H9 (cell line): ENCODE data around the gene TOPORS. TPM values are rescaled to one million over a fixed set of nuclear protein-coding genes. Genes with fewer than 3 reads are reported as not detected.

Source experiments
- DNase-seq: peaks from one replicate; pipeline ENCODE4 v3.0.0-alpha.2; 2017
- H2AFZ ChIP-seq: one replicate; pipeline ENCODE4 v1.6.1; 2013; ENCODE audit warnings: mild to moderate bottlenecking, low read length, control low read depth, moderate library complexity
- H2AK5ac ChIP-seq: 2 replicates; pipeline ENCODE4 v1.6.1; 2013; ENCODE audit warnings: low read length, control low read depth, mixed read lengths; ENCODE audit not compliant: insufficient read length
- H2BK120ac ChIP-seq: one replicate; pipeline ENCODE4 v1.6.1; 2013; ENCODE audit warnings: low read depth, mild to moderate bottlenecking, low read length, control low read depth, inconsistent platforms; ENCODE audit not compliant: poor library complexity, severe bottlenecking
- H2BK12ac ChIP-seq: 2 replicates; pipeline ENCODE4 v1.6.1; 2013; ENCODE audit warnings: low read length, control low read depth, mixed read lengths, low read depth; ENCODE audit not compliant: insufficient read length
- H2BK15ac ChIP-seq: 2 replicates; pipeline ENCODE4 v1.6.1; 2013; ENCODE audit warnings: low read depth, low read length, control low read depth
- H2BK20ac ChIP-seq: one replicate; pipeline ENCODE4 v1.6.1; 2013; ENCODE audit warnings: low read depth, mild to moderate bottlenecking, low read length, control low read depth, inconsistent platforms; ENCODE audit not compliant: poor library complexity, severe bottlenecking
- H2BK5ac ChIP-seq: 2 replicates; pipeline ENCODE4 v1.6.1; 2013; ENCODE audit warnings: low read length, control low read depth, mixed read lengths; ENCODE audit not compliant: insufficient read length
- H3K14ac ChIP-seq: 2 replicates; pipeline ENCODE4 v1.6.1; 2013; ENCODE audit warnings: low read length, control low read depth; ENCODE audit not compliant: insufficient read depth
- H3K18ac ChIP-seq: 2 replicates; pipeline ENCODE4 v1.6.1; 2013; ENCODE audit warnings: low read depth, mild to moderate bottlenecking, mixed read lengths, low read length, control low read depth; ENCODE audit not compliant: insufficient read length
- H3K23ac ChIP-seq: 2 replicates; pipeline ENCODE4 v1.6.1; 2013; ENCODE audit warnings: low read length, control low read depth, mixed read lengths, low read depth; ENCODE audit not compliant: insufficient read length
- H3K23me2 ChIP-seq: 2 replicates; pipeline ENCODE4 v1.6.1; 2013; ENCODE audit warnings: low read depth, mild to moderate bottlenecking, mixed read lengths, low read length, control low read depth; ENCODE audit not compliant: insufficient read length, poor library complexity, severe bottlenecking
- H3K27ac ChIP-seq: 2 replicates; pipeline ENCODE4 v1.5.1; 2013; ENCODE audit warnings: low read length, control low read depth, mixed read lengths, low read depth; ENCODE audit not compliant: insufficient read length
- H3K27me3 ChIP-seq: 2 replicates; pipeline ENCODE4 v1.6.1; 2013; ENCODE audit warnings: low read length, control low read depth, inconsistent platforms; ENCODE audit not compliant: insufficient read depth
- H3K4ac ChIP-seq: 2 replicates; pipeline ENCODE4 v1.6.1; 2013; ENCODE audit warnings: low read depth, mild to moderate bottlenecking, control low read depth, inconsistent platforms, low read length, moderate library complexity
- H3K4me1 ChIP-seq: 2 replicates; pipeline ENCODE4 v1.6.1; 2013; ENCODE audit warnings: low read length, control low read depth, inconsistent platforms; ENCODE audit not compliant: insufficient read depth
- H3K4me2 ChIP-seq: 2 replicates; pipeline ENCODE4 v1.6.1; 2013; ENCODE audit warnings: low read length, control low read depth, mixed read lengths; ENCODE audit not compliant: insufficient read length, insufficient read depth
- H3K56ac ChIP-seq: 2 replicates; pipeline ENCODE4 v1.6.1; 2013; ENCODE audit warnings: low read depth, mild to moderate bottlenecking, mixed read lengths, low read length, control low read depth; ENCODE audit not compliant: insufficient read length
- H3K79me1 ChIP-seq: 2 replicates; pipeline ENCODE4 v1.6.1; 2013; ENCODE audit warnings: low read depth, mild to moderate bottlenecking, moderate library complexity, low read length, control low read depth, inconsistent platforms; ENCODE audit not compliant: insufficient read depth, poor library complexity, severe bottlenecking
- H3K79me2 ChIP-seq: 2 replicates; pipeline ENCODE4 v1.6.1; 2013; ENCODE audit warnings: low read length, control low read depth, inconsistent platforms; ENCODE audit not compliant: insufficient read depth
- H3K9ac ChIP-seq: 2 replicates; pipeline ENCODE4 v1.6.1; 2013; ENCODE audit warnings: low read length, control low read depth, mixed read lengths; ENCODE audit not compliant: insufficient read length; ENCODE audit errors: extremely low read depth
- H3K9me3 ChIP-seq: one replicate; pipeline ENCODE4 v1.6.1; 2013; ENCODE audit warnings: low read depth, low read length, inconsistent platforms; ENCODE audit not compliant: control insufficient read depth
- H3T11ph ChIP-seq: one replicate; pipeline ENCODE4 v1.6.1; 2013; ENCODE audit warnings: mild to moderate bottlenecking, low read length, control low read depth, inconsistent platforms
- H4K20me1 ChIP-seq: one replicate; pipeline ENCODE4 v1.6.1; 2013; ENCODE audit not compliant: control insufficient read depth, insufficient read length, insufficient read depth
- H4K5ac ChIP-seq: 2 replicates; pipeline ENCODE4 v1.6.1; 2013; ENCODE audit warnings: low read depth, mild to moderate bottlenecking, mixed read lengths, low read length, control low read depth; ENCODE audit not compliant: insufficient read length
- H4K8ac ChIP-seq: replicated peaks from 2 replicates; pipeline ENCODE4 v1.6.1; 2013; ENCODE audit warnings: low read length, control low read depth, mixed read lengths, low read depth; ENCODE audit not compliant: insufficient read length
- H4K91ac ChIP-seq: 2 replicates; pipeline ENCODE4 v1.6.1; 2013; ENCODE audit warnings: low read depth, mild to moderate bottlenecking, moderate library complexity, mixed read lengths, low read length, control low read depth; ENCODE audit not compliant: insufficient read length
- H3K27ac Mint-ChIP-seq, 3 experiments: 2 replicates in 2 of 3; 3 replicates in 1 of 3; pipeline ENCODE4 v1.8.0; 2020 to 2021; ENCODE audit warnings: mixed read lengths in 3 of 3, mild to moderate bottlenecking in 1 of 3, moderate library complexity in 1 of 3
- H3K27me3 Mint-ChIP-seq: 2 replicates; pipeline ENCODE4 v1.8.0; 2021; ENCODE audit warnings: low read depth, mild to moderate bottlenecking, moderate library complexity, mixed read lengths
- H3K36me3 Mint-ChIP-seq, 3 experiments: 2 replicates in 2 of 3; 3 replicates in 1 of 3; pipeline ENCODE4 v1.8.0; 2020 to 2021; ENCODE audit warnings: low read depth in 3 of 3, mixed read lengths in 3 of 3; ENCODE audit not compliant: insufficient read depth in 1 of 3
- H3K4me1 Mint-ChIP-seq, 2 experiments: 2 replicates each; pipeline ENCODE4 v1.8.0; 2020; ENCODE audit warnings: mixed read lengths in 2 of 2
- H3K4me3 Mint-ChIP-seq, 2 experiments: 2 replicates in 1 of 2; 3 replicates in 1 of 2; pipeline ENCODE4 v1.8.0; 2020 to 2021; ENCODE audit warnings: mild to moderate bottlenecking in 2 of 2, mixed read lengths in 2 of 2, moderate library complexity in 1 of 2
- H3K9me3 Mint-ChIP-seq, 2 experiments: 2 replicates in 1 of 2; 3 replicates in 1 of 2; pipeline ENCODE4 v1.8.0; 2020; ENCODE audit warnings: mild to moderate bottlenecking in 2 of 2, mixed read lengths in 2 of 2, moderate library complexity in 1 of 2
- WGBS: extraction: QIAGEN DNeasy Blood & Tissue Kit; methylation state at CpG from one replicate; pipeline ENCODE4 v1.1.7; 2013; ENCODE audit warnings: missing lambda C conversion rate, low lambda C conversion rate, mixed read lengths; ENCODE audit not compliant: insufficient read length; ENCODE audit errors: extremely low coverage; 5-methylcytosine and 5-hydroxymethylcytosine counted together
- total RNA-seq: library from RNA; stranded (reverse); gene quantifications from 2 replicates; pipeline ENCODE4 v1.2.1, GENCODE V29; 2021
- TF ChIP-seq, protein P1 (sequence below): fragments of 200-600 bp; sonication (generic); conservative IDR thresholded peaks from 3 replicates; pipeline ENCODE4 v1.8.0; 2021; ENCODE audit warnings: antibody characterized with exemption, mild to moderate bottlenecking

TOPORS gene
- total RNA-seq, 1 experiment from 2014 or later, result 31.9 TPM

- H3K56ac ChIP-seq, result no peak overlapping the region
- no CpG with 5 or more reads among the region's 36 CpGs for WGBS
- peak overlapping the region; percentile 84 for H3K4me2 ChIP-seq
Measured at GRCh38 chr9:32551276-32552051, 922 bp downstream of the TOPORS start.

More at GRCh38 chr9:32551276-32552051, 922 bp downstream of the TOPORS start:
- H3K9me3 ChIP-seq, result no peaks in the 10 kb centered on the region
- peaks cover 12 to 28% of the 10 kb centered on the region in 2 experiments for H3K4me1 Mint-ChIP-seq
- no peaks in the 10 kb centered on the region; a peak in 1 of 5 replicates for H3K9me3 Mint-ChIP-seq
- H4K20me1 ChIP-seq, result no peaks in the 10 kb centered on the region
- H3K27ac ChIP-seq, result peak overlapping the region; percentile 55
- no peaks in the 10 kb centered on the region for H3K23me2 ChIP-seq
- H3K9ac ChIP-seq, result peak overlapping the region; percentile 87
- DNase-seq, result peak; percentile 33
- peak overlapping the region; percentile 42; the same call in 1 of the 2 replicates for H3K14ac ChIP-seq
- no peak overlapping the region for H2BK120ac ChIP-seq
- H3K79me2 ChIP-seq, result peaks cover 28% of the 10 kb centered on the region
- no peak overlapping the region for H4K91ac ChIP-seq
- H3K23ac ChIP-seq, result no peak overlapping the region
- H2BK5ac ChIP-seq, result no peak overlapping the region
- H2AFZ ChIP-seq, result no peak overlapping the region
- no peaks in the 10 kb centered on the region for H3K79me1 ChIP-seq
- no peak overlapping the region for H3K4ac ChIP-seq
- no peak overlapping the region for H4K5ac ChIP-seq
- no peak overlapping the region for H2BK15ac ChIP-seq
- no peak overlapping the region for H3T11ph ChIP-seq
- H3K4me1 ChIP-seq, result no peaks in the 10 kb centered on the region; the same call in 1 of the 2 replicates
- no peaks in the 10 kb centered on the region for H3K27me3 ChIP-seq
- no peak overlapping the region for H4K8ac ChIP-seq
- H3K18ac ChIP-seq, result peak overlapping the region; percentile 52
- H3K4me3 Mint-ChIP-seq, result peak overlapping the region; percentile 87 to 97
- TF ChIP-seq, protein P1, sequence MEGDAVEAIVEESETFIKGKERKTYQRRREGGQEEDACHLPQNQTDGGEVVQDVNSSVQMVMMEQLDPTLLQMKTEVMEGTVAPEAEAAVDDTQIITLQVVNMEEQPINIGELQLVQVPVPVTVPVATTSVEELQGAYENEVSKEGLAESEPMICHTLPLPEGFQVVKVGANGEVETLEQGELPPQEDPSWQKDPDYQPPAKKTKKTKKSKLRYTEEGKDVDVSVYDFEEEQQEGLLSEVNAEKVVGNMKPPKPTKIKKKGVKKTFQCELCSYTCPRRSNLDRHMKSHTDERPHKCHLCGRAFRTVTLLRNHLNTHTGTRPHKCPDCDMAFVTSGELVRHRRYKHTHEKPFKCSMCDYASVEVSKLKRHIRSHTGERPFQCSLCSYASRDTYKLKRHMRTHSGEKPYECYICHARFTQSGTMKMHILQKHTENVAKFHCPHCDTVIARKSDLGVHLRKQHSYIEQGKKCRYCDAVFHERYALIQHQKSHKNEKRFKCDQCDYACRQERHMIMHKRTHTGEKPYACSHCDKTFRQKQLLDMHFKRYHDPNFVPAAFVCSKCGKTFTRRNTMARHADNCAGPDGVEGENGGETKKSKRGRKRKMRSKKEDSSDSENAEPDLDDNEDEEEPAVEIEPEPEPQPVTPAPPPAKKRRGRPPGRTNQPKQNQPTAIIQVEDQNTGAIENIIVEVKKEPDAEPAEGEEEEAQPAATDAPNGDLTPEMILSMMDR, result no peak
- peaks cover 17 to 30% (median 28%) of the 10 kb centered on the region in 3 experiments for H3K36me3 Mint-ChIP-seq
- no peak overlapping the region for H2BK20ac ChIP-seq
- no peak overlapping the region for H2AK5ac ChIP-seq
- H3K27ac Mint-ChIP-seq, result peak overlapping the region; percentile 97 to 100 (median 99)
- H3K27me3 Mint-ChIP-seq, result no peaks in the 10 kb centered on the region; the same call in 1 of the 2 replicates
- no peak overlapping the region for H2BK12ac ChIP-seq
